Omental fat pad (tissue), 4 donors: ENCODE results near the gene CADPS2. TPM values are rescaled to one million over a fixed set of nuclear protein-coding genes. Genes with fewer than 3 reads are reported as not detected.

Experiments used
- ATAC-seq: fragments of 150-250 bp; one replicate; pipeline ENCODE4 v1.9.1; 2016; ENCODE audit warnings: mild to moderate bottlenecking, moderate library complexity; ENCODE audit not compliant: low FRiP score
- DNase-seq: peaks from one replicate; pipeline ENCODE4 v3.0.0-alpha.2; 2019; ENCODE audit warnings: low spot score
- CTCF ChIP-seq, 3 donors: fragments of 450-650 bp; IDR thresholded peaks; one replicate each; pipeline ENCODE4 v1.5.1; 2016 to 2017; ENCODE audit warnings: antibody characterized with exemption in 3 of 3, mild to moderate bottlenecking in 3 of 3, moderate library complexity in 2 of 3
- total RNA-seq, 4 donors: library from RNA; depleted of rRNA; stranded (reverse); fragments of >200 nt; gene quantifications; one replicate each; pipeline ENCODE4 v1.1.0, GENCODE V29; 2016

The CADPS2 gene
- total RNA-seq, 4 donors from 2014 or later, result 15.3 to 41.9 (median 24.4) TPM

GRCh38 chr7:122706836-122707235, 179.4 kb downstream of the CADPS2 start:
- ATAC-seq (no peak), DNase-seq (no peak)
- no peak for TF ChIP-seq CTCF (IDR thresholded peaks at IDR 0.05)

- DNase-seq, result no peak
- no peak for TF ChIP-seq CTCF (IDR thresholded peaks at IDR 0.05)
- no peak for ATAC-seq
Observed at GRCh38 chr7:122702872-122703510, 183.3 kb downstream of the CADPS2 start, which contains the start of gene RNF148. Gene RNF148 (minus strand): TSS chr7:122702922. CDS start chr7:122702750, 172 bp downstream.

- DNase-seq (no peak), ATAC-seq (no peak)
- no peak for TF ChIP-seq CTCF (IDR thresholded peaks at IDR 0.05)
Observed at GRCh38 chr7:122699017-122699416, 187.2 kb downstream of the CADPS2 start, which contains the start of gene RNF133. Gene RNF133 (minus strand): TSS chr7:122699117. CDS start chr7:122698918, 199 bp downstream.

- no peak for DNase-seq
- ATAC-seq, result no peak
- no peak for TF ChIP-seq CTCF (IDR thresholded peaks at IDR 0.05)
Observed at GRCh38 chr7:122695816-122696215, 190.4 kb downstream of the CADPS2 start.

- ATAC-seq (no peak), DNase-seq (no peak)
- TF ChIP-seq CTCF (IDR thresholded peaks at IDR 0.05), result no peak
Observed at GRCh38 chr7:122694697-122695096, 191.6 kb downstream of the CADPS2 start.

- ATAC-seq (no peak), DNase-seq (no peak)
- TF ChIP-seq CTCF (IDR thresholded peaks at IDR 0.05), result no peak
Observed at GRCh38 chr7:122692769-122693309, 193.4 kb downstream of the CADPS2 start.
